ENCODE data around the gene KLHDC9.

GRCh38 chr1:161082483-161082882, 15.7 kb upstream of the KLHDC9 start:
- TF ChIP-seq POLR2AphosphoS5 (IDR thresholded peaks at IDR 0.05; ENCODE audit: low read depth) (no peak), CTCF (IDR thresholded peaks at IDR 0.05; ENCODE audit: insufficient read depth, low read length) (no peak)

Data from HL-60 (cell line).